Ecto neural progenitor cell (in vitro differentiated cells): ENCODE results near the gene SYTL3.

Experiments used
- DNase-seq: peaks from one replicate; pipeline ENCODE4 v3.0.0-alpha.2; 2018; ENCODE audit warnings: low spot score

The SYTL3 gene

DNA sequence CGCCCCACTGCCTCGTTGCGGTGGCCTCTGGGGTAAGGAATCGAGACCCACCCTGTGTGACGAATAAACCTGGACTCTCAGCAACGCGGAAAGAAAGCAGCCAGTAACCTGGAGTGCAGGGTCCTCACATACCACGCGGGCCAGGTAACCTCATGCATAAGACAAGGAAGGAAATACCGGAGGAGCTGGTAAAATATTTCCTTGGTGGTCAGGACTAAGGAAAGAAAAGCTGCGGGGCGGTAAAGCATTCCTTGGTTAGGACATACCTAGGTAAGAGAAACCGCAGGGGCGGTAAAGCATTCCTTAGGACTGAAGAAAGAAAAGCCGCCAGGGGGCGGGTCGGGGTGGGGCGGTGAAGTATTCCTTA is 80.7 kb downstream of the SYTL3 start:
- peak; percentile 65 for DNase-seq

DNA sequence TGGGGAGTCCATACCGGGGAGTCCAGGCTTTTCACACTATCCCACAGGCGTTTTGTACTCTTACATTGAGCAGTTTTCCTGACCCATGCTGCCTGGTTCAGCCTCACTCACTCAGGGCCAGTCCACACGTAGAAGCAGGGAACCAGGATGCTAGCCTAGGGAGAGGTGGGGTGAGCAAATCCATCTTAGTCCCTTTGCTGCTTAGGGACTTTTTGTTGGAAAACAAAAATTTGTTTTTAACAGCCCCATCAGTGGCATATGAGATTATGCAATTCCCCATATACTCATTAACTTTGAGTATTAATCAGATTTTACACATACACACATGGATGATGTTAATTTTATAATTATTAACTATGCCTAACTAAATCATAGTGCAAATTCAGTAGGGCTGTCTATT is 85.2 kb downstream of the SYTL3 start:
- DNase-seq = no peak

DNA sequence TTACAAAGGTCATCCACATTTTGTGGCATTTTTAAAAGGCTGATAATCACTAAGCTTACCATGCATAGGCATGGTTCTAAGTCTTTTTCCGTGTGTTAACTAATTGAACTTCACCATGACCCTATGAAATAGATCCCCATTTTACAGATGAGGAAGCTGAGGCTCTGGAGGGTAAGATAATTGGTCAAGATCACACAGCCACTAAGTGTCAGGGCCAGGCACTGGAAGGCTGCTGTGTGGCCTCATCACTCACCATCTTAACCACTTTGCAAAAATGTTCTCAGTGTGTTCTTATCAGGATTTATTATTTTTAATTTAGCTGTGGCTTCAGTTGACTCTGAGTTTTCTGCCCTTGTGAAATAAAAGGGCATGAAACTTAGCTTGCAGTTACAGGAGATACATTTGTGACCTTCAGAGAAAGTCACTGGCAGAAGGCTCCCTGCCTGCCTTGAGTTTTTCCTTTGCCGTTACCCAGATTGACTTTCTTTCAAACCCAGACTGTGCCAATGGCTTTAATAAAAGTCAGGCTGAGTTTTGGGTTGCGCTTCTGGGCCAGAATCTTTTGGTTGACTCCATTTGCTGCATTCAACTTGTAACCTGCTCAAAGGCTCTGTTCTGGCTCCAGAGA is 87.3 kb downstream of the SYTL3 start:
- no peak for DNase-seq

DNA sequence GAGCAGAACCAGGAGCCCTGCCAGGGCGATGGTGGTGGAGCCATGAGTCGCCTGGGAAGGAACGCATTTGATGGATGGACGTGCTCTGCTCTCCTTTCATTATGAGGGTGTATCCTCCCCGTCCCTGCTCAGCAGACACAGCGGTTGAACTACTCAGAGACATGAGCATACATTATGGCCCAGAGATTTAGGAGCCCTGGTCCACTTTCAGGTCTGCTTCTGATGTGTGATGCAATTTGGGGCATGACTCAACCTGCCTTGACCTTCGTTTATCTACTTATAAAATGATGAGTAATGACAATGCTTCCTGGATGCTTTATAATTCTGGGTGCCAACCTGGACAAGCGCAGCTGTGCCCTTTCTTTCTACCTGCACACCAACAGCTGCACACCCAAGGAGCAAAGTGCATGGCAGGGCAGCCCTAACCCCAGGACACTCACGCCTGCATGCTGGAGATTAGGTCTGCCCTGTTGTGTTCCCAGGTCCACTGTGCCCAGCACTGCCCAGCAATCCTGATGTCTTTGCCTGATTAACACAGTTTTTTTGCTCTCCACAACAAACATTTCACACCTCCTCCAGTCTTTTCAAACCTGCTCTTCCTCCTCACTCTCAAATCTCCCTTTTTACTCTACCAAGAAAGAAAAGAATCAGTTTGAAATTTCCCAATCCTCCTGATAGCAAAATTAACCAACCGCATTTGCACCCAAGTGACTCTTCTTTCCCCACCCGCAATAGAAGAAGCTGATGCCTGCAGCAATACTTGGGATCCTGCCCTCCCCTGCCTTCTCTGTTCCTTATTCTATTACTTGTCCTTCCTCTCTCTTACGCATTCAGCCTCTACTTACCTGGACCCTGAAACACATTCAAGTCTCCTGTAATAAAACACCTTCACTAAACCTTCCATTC is 88.1 kb downstream of the SYTL3 start:
- no peak for DNase-seq

DNA sequence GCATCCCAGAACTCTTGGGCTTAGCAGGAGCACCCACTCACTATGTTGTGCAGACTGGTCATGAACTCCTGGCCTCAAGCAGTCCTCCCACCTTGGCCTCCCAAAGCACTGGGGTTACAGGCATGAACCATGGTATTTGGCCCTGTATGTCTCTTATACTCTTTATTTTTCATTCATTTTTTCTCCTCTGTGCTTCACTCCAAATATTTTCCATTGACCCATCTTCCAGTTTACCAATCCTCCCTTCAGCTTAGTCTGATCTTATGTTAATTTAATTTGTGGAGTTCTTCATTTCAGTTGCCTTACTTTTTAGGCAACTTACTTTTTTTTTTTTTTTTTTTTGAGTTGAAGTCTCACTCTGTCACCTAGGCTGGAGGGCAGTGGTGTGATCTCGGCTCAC is 89.8 kb downstream of the SYTL3 start:
- DNase-seq = no peak

DNA sequence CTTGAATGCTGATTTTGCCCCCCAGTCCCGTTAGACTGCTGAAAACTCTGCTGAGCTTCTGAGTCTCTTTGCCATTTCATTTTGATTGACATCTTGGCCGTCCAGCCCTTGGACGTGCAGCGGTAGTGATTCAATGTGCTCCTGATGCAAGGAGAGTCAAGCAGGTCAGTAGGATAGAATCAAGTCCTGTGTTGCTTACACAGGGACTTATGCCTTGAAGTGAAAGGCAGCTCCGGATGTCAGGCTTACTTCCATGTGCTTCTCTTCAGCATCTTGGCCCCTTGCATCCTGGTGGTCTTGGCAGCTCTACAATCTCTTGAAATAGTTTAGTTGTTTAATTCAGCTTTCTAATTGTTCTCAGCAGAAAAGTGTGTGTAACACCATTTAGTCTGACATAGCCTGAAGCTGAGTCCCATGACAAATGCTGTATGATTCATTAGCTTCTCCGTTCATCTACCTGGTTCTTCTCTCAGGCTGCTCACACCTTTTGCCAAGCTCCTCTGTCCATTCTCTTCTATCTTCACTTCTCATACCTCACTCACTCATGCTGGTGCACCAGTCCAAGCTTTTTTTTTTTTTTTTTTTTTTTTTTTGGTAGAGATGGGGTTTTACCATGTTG is 93.3 kb downstream of the SYTL3 start:
- DNase-seq = no peak

DNA sequence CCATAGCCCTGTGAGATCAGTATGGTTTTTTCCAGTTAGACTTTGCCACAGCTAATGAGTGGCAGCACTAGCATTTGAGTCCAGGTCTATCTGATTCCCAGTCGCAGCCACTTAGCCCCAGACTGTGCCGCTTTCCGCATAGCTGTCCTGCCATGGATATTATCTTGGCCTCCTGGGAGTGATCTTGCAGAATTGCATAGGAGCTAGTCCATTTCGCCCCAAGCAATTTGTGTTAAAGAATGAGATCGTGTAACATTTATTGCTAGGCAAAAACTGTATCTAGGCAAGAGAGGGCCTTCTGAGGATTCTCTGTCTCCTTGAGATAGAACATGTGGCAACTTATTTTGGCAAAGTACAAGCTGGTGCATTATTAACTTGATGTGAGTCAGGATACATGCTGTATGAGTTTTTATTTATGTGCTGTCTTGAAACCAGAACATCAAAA is 95.2 kb downstream of the SYTL3 start:
- DNase-seq = no peak

DNA sequence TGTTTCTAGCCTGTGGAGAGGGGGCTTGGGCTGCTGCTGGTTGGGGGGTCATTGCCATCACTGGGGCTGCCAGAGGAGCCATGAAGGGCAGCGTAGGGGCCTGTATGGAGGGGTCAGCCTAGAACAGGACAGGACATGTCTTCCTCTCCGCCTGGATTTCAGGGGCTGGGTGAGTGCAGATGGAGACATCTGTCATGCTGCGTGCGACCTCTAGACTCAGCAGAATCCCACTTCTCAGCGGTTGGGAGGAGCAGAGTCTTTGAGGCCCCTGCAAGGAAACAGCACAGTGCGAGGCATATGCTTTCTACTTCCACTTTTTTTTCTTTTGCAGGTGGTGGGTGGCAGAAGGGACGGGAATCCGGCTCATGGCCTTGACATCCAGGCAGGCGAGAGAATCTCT is 101.4 kb downstream of the SYTL3 start:
- DNase-seq = no peak

DNA sequence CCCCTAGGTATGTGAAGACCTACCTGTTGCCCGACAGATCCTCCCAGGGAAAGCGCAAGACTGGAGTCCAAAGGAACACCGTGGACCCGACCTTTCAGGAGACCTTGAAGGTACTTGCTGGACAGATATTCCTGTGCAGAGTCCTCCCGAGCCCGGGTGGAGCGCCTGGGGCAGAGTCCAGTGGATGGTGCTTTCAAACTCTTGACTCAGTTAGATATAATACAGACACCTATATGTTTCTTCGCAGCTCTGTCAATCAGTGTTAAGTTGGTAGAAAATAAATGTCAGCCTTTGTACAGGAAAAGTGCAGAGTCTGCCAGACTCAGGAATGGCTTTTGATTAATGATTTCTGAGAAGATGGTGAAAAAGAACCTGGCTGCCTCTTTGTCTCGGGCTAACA is 102.1 kb downstream of the SYTL3 start:
- no peak for DNase-seq

DNA sequence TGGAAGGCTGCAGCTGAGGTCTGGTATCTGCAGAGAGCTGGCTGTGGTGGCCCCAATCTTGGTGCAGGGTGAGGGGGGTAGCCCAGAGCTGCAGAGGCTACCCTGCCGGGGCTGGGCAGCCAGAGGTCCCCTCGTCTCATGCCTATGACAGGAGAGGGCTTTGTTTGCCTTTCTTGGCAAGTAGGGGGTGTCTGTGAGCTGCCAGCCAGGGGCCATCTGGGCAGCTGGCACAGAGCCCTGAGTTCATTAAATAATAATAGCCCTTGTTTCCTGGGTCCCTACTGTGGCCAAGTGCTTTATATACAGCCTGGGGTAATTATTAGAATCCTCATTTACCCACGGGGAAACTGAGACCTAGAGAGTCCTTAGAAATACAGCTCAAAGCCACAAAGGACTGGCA is 102.8 kb downstream of the SYTL3 start:
- no peak for DNase-seq

DNA sequence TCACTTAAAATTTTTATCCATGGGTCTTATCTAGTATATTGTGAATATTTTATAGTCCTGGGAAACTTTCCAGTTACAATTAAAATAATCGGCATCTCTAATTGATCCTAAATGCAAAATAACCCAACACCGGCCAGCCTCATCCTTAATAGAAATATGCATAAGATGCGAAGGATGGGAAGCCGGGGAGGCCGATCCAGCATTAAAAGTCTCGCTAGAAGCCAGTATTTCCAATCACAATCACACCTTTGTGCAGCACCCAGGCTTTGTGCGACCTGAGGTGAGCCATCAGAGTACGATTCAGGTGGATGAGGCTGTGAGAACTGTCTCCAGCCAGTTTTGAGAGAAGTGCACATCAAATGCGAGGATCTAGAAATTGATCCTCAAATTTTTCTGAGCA is 104.0 kb downstream of the SYTL3 start:
- DNase-seq = no peak

DNA sequence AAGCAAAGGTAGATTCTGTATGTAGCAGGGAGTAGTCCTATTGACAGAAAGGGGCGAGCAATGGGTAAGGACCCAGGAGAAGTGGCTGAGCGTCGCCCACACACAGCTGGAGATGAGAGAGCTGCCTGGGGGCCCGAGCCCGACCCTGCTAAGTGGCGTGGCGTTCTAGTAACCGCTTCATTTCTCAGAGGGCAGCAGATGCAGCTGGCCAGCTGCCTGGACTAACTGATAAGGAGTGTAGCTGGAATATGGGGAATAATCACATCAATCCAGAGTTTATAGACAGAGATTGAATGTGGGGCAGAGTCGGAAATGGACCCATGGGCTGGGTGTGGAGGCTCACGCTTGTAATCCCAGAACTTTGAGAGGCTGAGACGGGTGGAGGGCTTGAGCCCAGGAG is 104.9 kb downstream of the SYTL3 start:
- no peak for DNase-seq

DNA sequence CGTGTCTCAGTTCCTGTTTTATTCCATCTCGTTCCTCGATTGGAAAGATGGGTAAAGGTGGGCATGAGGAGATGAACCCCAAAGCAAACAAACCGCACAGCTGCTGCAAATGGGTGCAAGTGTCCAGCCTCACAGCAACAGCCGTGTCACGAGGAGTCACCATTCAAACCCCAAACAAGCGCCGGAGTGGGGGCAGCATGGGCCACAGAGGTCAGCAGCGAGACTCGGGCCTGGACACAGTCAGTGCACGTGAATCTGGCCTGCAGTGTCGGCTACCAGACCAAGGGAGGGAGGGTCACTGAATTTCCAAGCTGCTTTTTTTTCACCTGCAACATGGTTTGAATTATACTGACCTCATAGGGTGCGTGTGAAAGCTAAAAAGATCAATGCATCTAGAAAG is 105.8 kb downstream of the SYTL3 start:
- DNase-seq = no peak

DNA sequence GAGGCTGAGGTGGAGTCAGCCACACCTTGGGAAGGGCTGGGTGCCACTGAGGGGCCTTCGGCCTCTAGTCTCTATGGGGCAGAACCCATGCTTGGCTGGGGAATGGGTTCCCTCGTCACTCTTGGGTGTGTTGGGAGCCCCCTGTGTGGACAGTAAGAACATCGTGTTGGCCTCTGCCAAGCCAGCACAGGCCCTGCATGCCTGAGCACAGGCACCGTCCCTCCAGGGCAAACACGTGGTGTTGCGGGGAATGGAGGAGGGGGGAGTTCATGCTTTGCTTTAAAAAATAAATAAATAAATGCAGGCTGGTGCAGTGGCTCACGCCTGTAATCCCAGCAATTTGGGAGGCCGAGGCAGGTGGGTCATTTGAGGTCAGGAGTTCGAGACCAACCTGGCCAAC is 106.3 kb downstream of the SYTL3 start:
- DNase-seq = no peak

DNA sequence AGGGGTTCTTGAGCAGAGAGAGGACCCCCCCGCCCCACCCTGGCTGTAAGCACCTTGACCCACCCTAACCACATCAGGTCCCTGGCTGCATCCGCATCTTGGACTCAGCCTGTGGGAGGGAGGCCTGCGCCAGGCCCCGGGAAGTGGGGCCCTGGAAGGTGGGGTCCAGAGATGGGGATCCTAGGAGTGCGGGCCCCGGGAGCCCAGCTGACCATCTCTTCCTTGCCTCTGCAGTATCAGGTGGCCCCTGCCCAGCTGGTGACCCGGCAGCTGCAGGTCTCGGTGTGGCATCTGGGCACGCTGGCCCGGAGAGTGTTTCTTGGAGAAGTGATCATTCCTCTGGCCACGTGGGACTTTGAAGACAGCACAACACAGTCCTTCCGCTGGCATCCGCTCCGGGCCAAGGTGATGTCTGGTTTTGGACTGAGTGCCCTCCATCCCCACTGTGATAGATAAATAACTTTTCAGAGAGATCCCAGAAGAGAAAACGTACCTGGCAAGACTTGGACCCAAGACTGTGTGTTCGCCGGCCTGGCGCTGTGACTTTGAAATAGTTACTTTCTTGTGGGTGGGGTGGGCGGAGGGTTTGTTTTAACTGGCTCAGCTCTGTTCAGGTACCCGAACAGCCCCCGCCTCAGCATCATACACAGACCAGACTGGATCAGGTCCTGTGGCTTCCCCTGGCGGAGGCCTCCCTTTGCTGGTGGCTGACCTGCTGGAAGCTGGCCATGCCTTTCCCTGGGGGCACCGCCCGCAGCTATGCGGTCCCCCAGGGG is 107.3 kb downstream of the SYTL3 start:
- DNase-seq = peak; percentile 43

DNA sequence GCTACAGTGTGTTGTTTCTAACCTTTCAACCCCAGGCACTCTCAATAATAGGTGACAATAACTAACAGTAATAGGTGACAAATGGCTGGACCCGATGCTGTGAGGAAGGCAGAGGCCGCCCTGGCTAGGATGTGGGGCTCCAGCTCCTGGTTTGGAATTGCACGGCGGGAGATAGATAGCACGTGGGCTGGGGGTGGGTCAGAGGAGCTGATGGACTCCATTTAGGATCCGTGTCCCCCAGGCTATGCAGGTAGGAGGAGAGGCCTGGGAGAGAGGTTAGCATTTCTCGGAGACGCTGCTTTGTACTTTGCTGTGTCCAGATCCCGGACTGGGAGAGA is 107.9 kb downstream of the SYTL3 start:
- DNase-seq = peak; percentile 43

DNA sequence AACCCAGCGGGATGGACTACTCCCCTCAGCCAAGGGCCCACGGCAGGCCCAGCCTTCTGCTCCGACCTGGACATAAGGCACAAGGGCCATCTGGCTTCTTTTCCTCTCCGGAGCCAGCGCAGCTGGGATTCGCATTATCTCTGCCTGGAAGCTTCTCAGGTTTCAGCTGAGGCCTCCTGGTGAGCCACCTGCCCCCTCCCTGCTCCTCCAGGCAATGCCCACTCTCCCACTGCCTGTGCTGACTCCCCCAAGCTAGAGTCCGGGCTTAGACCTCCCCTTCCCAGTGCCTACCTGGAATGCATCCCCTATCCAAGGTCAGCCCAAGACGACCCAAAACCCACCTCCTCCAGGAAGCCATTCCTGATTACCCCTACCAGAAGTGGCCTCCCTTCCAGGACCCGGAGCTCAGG is 108.6 kb downstream of the SYTL3 start:
- DNase-seq = peak; percentile 58

DNA sequence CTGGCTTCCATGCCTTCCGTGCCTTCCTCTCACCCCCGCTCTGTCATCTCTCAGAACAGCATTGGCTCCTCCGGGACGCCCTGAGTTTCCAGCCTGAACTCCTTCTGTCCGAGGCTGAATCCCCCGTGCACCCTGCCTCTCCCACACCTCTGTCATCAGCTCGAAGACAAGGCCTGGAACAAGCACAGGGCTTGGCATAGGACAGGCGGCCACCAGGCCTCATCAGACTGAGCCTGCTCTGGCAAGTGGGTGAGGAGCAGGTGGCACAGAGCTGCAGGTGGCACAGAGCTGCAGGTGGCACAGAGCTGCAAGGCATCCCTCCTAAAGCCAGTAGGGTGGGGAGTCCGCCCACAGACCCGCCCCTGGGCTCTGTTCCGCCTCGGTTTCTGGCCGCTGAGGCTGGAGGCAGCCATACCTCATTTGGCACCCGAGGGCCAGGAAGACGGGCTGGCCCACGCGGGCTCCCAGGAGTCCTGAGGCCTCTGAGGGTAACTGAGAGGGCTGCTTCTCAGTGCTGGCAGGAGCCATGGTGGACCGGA is 109.2 kb downstream of the SYTL3 start:
- DNase-seq = peak; percentile 46

DNA sequence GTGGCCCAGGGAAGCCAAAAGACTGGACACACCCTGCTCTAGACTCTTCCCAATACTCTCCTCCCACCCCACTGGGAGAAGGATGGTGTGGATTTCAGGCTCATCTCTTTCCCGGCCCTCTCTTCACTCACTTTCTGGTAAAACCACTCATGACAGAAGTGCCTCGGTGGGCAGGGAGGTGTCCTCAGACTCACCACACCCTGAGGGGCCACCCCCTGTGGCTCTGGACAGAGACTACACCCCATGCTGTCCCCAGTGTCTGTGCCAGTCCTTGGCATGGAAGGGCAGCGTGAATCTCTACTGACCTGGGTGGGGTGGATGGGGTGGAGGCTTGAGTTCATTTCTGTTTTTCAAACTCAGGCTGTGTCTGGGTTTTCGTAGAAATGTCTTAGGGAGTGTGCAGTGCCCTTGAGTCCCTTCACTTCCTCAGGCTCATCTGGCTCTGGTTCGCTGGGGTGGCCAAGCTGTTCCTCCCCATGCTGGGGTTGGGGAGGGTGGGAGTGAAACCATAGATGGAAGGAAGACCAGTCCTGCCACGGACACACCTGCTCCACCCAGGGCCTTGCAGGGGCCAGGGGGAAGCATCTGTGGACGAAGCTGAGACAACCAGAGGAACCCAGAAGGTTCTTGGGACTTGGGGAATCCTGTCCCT is 110.2 kb downstream of the SYTL3 start:
- no peak for DNase-seq

DNA sequence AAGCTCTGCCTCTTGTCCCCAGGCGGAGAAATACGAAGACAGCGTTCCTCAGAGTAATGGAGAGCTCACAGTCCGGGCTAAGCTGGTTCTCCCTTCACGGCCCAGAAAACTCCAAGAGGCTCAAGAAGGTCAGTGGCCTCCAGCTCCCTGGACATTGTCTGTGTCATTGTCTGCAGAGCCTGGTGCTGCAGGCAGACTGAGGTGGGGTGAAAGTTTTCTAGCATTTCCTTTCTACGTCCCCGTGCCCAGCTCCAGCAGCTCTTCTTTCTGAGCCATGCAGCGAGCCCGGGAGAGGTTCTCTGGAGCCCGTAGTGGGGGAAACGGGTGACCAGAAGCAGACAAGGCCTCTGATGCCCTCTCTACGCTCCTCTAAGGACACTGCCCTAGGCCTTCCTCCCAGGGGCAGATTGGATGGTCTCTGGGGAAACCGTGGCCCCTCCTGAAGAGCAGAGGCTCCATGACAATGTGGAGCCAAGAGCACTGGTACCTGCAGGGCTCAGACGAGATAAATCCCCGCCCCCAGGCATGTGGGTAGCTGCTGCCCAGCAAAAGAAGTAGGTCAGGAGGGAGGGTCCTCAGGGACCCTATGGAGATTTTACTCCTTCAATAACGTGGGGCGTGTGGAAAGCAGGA is 110.9 kb downstream of the SYTL3 start:
- no peak for DNase-seq

DNA sequence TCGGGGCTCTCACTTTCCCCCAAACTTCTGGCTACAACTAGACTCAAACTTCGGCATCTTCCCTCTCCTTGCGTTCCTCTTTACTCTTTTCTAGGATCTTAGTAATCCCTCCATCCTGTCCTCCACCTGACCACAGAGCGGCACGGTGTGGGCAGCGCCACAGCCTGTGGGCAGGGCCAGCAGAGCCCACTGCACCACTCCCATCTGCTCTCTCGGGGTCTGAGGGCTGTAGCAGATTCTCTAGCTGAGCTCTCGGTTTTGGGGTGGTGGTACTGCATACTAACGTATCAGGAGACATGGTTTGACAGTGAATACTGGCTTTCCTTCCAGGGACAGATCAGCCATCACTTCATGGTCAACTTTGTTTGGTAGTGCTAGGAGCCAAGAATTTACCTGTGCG is 111.9 kb downstream of the SYTL3 start:
- no peak for DNase-seq
